SK-N-MC (cell line): ENCODE data around the gene USB1.

Source experiments
- EZH2 ChIP-seq: fragments of 200-600 bp; sonication (generic); IDR thresholded peaks from one replicate; pipeline ENCODE4 v1.6.1; 2017; ENCODE audit warnings: antibody characterized with exemption
- POLR2AphosphoS5 ChIP-seq: IDR thresholded peaks from 2 replicates; pipeline ENCODE4 v1.6.1; 2012; ENCODE audit warnings: mild to moderate bottlenecking, low read depth, low read length, borderline replicate concordance

DNA sequence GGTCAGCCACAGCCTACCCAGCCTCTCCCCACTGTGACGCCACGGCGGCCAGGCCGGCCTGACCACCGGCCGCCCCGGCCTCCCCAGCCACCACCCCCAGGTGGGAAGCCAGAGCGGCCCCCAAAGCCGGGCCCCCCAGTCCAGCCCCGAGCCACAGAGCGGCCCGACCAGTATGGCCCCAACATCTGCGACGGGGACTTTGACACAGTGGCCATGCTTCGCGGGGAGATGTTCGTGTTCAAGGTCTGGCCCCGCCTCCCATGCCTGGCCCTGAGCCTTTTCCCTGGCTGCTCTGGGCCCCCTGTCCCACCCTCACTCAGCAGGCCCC, 40.4 kb downstream of the USB1 start:
- TF ChIP-seq POLR2AphosphoS5 (no peak), EZH2 (no peak)
